Cardiac fibroblast (primary cell): ENCODE results near the gene UQCR11.

Experiments used
- DNase-seq, 2 donors: peaks; one replicate each; pipeline versions ENCODE4 v3.0.0 to v3.0.0-alpha.2; 2010; ENCODE audit warnings: low read depth in 2 of 2
- H3K4me3 ChIP-seq, 2 donors: replicated peaks in 1 of 2; 1 replicate in 1 of 2; 2 replicates in 1 of 2; pipeline ENCODE4 v1.5.1; 2011; ENCODE audit warnings: low read depth in 2 of 2, low read length in 2 of 2, mild to moderate bottlenecking in 2 of 2, moderate library complexity in 1 of 2
- TF ChIP-seq, protein P1 (sequence below): IDR thresholded peaks from one replicate; pipeline ENCODE4 v1.5.1; 2011; ENCODE audit warnings: low read depth, mild to moderate bottlenecking, low read length, inconsistent platforms

The UQCR11 gene

DNA sequence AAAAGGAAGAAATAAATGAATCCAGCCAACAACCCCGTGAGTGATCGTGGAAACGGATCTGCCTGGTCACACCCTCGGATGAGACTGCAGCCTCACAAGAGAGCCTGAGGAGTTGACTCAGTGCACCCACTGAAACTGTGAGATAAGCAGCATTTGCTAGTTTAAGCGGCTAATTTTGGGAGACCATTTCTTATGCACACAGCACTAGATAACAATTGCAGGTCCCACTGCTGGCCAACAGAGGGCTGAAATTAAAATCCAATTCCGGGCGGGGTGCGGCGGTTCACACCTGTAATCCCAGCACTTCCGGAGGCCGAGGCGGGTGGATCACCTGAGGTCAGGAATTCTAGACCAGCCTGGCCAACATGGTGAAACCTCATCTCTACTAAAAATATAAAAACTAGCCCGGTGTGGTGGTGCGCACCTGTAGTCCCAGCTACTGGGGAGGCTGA, 3.6 kb downstream of the UQCR11 start:
- no peak for DNase-seq

DNA sequence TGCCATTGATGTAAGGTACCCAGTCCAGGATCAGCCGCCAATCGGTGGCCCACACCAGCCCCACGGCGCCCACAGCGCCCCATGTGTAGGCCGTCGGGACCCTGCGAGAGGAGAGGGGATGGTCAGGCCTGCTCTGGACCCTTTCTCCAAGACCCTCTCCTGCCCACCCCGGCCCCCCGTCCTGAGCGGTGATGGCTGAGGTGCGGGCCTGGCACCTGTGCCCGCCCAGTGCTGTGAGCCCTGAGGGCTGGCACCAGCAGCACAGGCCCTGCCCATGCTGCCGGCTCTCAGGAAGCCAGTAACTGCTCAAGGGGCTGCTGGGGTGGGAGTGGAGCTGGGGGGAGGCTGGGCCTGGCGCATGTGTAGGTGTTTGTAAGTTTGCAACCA, 5.8 kb downstream of the UQCR11 start:
- no peak for DNase-seq
- H3K4me3 ChIP-seq, result no peak overlapping the region
- TF ChIP-seq, protein P1, sequence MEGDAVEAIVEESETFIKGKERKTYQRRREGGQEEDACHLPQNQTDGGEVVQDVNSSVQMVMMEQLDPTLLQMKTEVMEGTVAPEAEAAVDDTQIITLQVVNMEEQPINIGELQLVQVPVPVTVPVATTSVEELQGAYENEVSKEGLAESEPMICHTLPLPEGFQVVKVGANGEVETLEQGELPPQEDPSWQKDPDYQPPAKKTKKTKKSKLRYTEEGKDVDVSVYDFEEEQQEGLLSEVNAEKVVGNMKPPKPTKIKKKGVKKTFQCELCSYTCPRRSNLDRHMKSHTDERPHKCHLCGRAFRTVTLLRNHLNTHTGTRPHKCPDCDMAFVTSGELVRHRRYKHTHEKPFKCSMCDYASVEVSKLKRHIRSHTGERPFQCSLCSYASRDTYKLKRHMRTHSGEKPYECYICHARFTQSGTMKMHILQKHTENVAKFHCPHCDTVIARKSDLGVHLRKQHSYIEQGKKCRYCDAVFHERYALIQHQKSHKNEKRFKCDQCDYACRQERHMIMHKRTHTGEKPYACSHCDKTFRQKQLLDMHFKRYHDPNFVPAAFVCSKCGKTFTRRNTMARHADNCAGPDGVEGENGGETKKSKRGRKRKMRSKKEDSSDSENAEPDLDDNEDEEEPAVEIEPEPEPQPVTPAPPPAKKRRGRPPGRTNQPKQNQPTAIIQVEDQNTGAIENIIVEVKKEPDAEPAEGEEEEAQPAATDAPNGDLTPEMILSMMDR, result no peak

More for the DNA sequence above, 3.6 kb downstream of the UQCR11 start:
- no peak overlapping the region for H3K4me3 ChIP-seq
- TF ChIP-seq, protein P1, result peak; percentile 21

DNA sequence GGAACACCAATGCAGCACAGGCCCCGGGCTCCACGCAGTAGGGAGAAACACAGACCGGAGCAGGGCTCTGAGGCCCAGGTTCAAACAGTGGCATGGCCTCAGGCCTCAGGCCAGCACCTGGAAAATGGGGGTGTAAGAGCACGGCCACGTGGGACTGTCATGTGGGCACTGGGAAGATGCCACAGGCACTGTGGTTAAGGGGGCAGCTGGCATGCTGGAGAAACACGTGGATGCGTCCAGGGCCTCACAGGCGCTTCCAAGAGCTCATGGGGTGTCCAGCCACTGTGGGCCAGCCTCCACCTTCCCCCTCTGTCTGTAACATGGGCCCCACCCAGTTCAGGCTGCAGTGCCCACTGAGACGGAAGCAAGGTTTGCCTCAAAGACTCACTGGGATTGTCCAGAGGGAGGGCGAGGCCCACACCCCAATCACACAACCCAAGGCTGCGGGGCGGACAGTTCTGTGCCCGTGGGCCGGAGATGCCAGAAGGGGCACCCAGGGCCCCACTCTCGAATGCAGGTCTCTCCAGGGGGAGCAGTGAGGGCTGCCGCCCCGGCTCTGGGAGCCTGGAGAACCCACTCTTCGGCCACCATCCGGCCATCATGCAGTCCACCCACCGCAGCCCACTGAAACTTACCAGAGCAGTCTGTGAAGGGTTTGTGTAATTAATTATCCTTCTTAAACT, 6.3 kb downstream of the UQCR11 start:
- H3K4me3 ChIP-seq, result no peak overlapping the region
- TF ChIP-seq, protein P1, result no peak
- no peak for DNase-seq

DNA sequence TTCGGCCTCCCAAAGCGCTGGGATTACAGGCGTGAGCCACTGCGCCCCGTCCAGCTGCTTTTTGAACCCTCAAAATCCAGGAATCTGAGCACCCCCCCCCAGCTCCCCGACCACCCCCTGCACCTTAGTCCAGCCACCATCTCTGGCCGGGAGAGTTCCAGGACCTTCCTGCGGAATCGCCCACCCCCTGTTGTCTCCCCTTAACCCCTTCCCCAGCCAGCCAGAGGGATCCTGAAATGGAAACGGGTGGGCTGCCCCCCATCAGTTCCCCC, 11.8 kb downstream of the UQCR11 start:
- DNase-seq, result no peak
- H3K4me3 ChIP-seq, result peak overlapping the region; percentile 66 to 69
- TF ChIP-seq, protein P1, result no peak

DNA sequence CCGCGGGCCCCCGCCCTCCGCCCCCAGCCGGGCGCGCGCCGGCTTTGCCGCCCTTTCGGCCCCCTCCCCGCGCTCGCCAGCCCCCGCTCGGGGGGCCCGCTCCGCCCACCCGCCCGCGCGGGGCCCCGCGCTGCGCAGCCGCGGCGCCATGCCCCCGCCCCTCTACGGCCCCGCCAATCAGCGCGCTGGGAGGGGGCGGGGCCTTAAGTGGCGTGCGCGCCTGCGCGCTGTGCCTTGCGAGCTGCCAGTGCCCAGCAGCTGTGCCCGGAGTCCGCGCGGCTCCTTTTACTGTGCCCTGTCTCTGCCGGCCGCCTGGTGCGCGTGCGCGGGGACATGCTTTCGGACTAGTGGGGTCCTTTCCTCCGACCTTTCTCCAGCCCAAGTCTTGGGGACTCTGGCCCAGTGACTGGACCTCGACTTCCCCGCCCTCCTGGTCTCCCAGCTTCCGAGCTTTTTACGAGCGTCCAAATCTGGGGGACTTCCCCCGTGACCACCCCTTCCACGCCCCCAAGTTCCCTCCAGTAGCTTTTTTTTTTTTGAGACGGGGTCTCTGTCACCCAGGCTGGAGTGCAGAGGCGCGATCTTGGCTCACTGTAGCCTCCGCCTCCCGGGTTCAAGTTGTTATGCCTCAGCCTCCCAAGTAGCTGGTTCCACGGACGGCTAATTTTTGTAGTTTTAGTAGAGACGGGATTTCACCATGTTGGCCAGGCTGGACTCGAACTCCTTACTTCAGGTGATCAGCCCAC, 12.3 kb downstream of the UQCR11 start, which contains the start of gene MBD3:
TSS of gene MBD3 (minus strand) at position 111 of the 746 bp plus-strand sequence. CDS start 234 bp downstream, outside the sequence.
- DNase-seq, result peak; percentile 93 to 97
- peak within 1 kb of the TSS; percentile 83 to 97 for H3K4me3 ChIP-seq
- TF ChIP-seq, protein P1, result no peak

DNA sequence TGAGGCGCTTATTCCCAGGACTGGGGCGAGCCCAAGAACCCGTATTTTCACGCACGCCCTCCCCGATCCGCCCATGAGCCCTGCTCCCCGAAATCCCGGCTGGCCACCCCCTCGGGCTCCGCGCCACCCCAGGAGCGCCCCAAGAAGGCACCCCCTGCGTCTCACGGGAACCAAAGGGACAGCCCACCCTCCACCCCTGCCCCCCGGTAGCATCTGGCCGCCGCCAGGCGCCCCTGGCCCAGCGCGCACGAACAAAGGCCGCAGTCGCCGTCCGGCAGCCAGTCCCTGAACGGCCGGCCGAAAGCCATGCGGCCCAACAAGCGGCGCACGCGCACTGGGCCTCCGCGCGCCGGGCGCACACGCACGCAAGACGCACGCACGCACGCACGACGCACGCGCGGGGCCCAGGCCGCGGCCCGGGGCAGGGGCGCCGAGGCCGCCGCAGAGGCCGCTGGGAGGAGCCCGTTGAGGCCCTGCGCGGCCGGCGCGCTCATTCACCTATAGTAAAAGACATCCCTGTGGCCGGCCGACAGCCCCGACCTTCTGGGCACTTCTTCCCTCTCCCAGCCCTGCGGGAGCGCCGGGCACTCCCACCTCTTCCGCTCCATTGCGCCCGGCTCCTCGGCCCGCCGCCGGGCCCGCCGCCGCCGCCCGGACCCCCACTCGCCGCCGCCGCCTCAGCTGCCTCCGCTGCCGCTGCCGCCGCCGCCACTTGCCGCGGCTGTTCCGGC, 13.1 kb downstream of the UQCR11 start:
- DNase-seq, result peak; percentile 87 to 94
- peak overlapping the region; percentile 83 to 97 for H3K4me3 ChIP-seq
- TF ChIP-seq, protein P1, result no peak
